NCI-H128 (cell line): ENCODE data around the gene B4GALT6.
"Not testable (repeated sequence)": the region's sequence is repeated elsewhere in the genome, so short reads cannot be mapped to it uniquely, and the experiment has no call there.

Experiments
- DNase-seq: peaks from one replicate; lab custom pipeline; 2025; ENCODE audit not compliant: unreplicated experiment; lab: John Stamatoyannopoulos, UW

The B4GALT6 gene

GRCh38 chr18:31684279-31685096, at the start of gene B4GALT6:
Gene B4GALT6, minus strand, starts transcription at chr18:31684581. Its CDS starts 155 bp downstream, at chr18:31684426.
- DNase-seq = peak; percentile 36

GRCh38 chr18:31731628-31732027, 47.2 kb upstream of the B4GALT6 start:
- no peak for DNase-seq

GRCh38 chr18:31729196-31729595, 44.8 kb upstream of the B4GALT6 start:
- not testable (repeated sequence) for DNase-seq

- DNase-seq = peak; percentile 11
These were observed 39.8 kb upstream of the B4GALT6 start for GRCh38 chr18:31723990-31724711.

GRCh38 chr18:31723639-31723989, 39.2 kb upstream of the B4GALT6 start:
- DNase-seq = no peak

- peak; percentile 66 for DNase-seq
These were observed 38.1 kb upstream of the B4GALT6 start for GRCh38 chr18:31722369-31722957.

- no peak for DNase-seq
These were observed 37.2 kb upstream of the B4GALT6 start for GRCh38 chr18:31721601-31722000.

GRCh38 chr18:31720867-31721266, 36.5 kb upstream of the B4GALT6 start:
- no peak for DNase-seq

GRCh38 chr18:31719363-31720006, 35.1 kb upstream of the B4GALT6 start:
- DNase-seq = no peak

- no peak for DNase-seq
These were observed 34.0 kb upstream of the B4GALT6 start for GRCh38 chr18:31718386-31718785.

- DNase-seq = no peak
These were observed 32.0 kb upstream of the B4GALT6 start for GRCh38 chr18:31716362-31716761.

- no peak for DNase-seq
These were observed 27.2 kb upstream of the B4GALT6 start for GRCh38 chr18:31711365-31712172.

GRCh38 chr18:31710826-31711225, 26.4 kb upstream of the B4GALT6 start:
- DNase-seq = no peak

GRCh38 chr18:31707815-31708214, 23.4 kb upstream of the B4GALT6 start:
- no peak for DNase-seq

GRCh38 chr18:31702449-31702848, 18.1 kb upstream of the B4GALT6 start:
- no peak for DNase-seq

GRCh38 chr18:31701744-31702143, 17.4 kb upstream of the B4GALT6 start:
- no peak for DNase-seq

- DNase-seq = no peak
These were observed 16.6 kb upstream of the B4GALT6 start for GRCh38 chr18:31700990-31701389.

- no peak for DNase-seq
These were observed 13.2 kb upstream of the B4GALT6 start for GRCh38 chr18:31697351-31698298.

- DNase-seq = no peak
These were observed 11.6 kb upstream of the B4GALT6 start for GRCh38 chr18:31695989-31696388.

GRCh38 chr18:31694297-31694696, 9.9 kb upstream of the B4GALT6 start:
- DNase-seq = no peak
